Uterus (tissue), 2 donors: ENCODE data around the gene DCLK3.

Experiments
- CTCF ChIP-seq, 4 experiments: fragments of 200-600 bp in 2 of 4; fragments of 450-650 bp in 2 of 4; sonication (generic) in 2 of 4; IDR thresholded peaks; one replicate each; pipeline ENCODE4 v1.5.1; 2016 to 2019; ENCODE audit warnings: antibody characterized with exemption in 4 of 4, mild to moderate bottlenecking in 2 of 4, moderate library complexity in 1 of 4
- POLR2A ChIP-seq, 2 donors: fragments of 450-650 bp; IDR thresholded peaks; one replicate each; pipeline ENCODE4 v1.6.1; 2016; ENCODE audit warnings: antibody characterized with exemption in 2 of 2, mild to moderate bottlenecking in 1 of 2, moderate library complexity in 1 of 2

- no peak for TF ChIP-seq CTCF (IDR thresholded peaks at IDR 0.05)
- no peak for TF ChIP-seq POLR2A (IDR thresholded peaks at IDR 0.05)
Observed at GRCh38 chr3:36734742-36735141, 29.6 kb downstream of the DCLK3 start.
